Right renal pelvis (tissue), 4 donors: ENCODE data around the gene VMAC. TPM values are rescaled to one million over a fixed set of nuclear protein-coding genes. Genes with fewer than 3 reads are reported as not detected.

Experiments
- DNase-seq, 4 donors: peaks; one replicate each; pipeline ENCODE4 v3.0.0-alpha.2; 2013; ENCODE audit warnings: low read depth in 4 of 4, low spot score in 3 of 4, missing footprints in 1 of 4
- polyA plus RNA-seq, 4 donors: library from polyadenylated mRNA; unstranded; fragments of 120-200 nt; gene quantifications; one replicate each; pipeline ENCODE4 v1.2.1, GENCODE V29; 2013; ENCODE audit not compliant: insufficient read length in 4 of 4

VMAC gene
- polyA plus RNA-seq, 4 donors, result 5.1 to 6.7 (median 5.9) TPM

DNA sequence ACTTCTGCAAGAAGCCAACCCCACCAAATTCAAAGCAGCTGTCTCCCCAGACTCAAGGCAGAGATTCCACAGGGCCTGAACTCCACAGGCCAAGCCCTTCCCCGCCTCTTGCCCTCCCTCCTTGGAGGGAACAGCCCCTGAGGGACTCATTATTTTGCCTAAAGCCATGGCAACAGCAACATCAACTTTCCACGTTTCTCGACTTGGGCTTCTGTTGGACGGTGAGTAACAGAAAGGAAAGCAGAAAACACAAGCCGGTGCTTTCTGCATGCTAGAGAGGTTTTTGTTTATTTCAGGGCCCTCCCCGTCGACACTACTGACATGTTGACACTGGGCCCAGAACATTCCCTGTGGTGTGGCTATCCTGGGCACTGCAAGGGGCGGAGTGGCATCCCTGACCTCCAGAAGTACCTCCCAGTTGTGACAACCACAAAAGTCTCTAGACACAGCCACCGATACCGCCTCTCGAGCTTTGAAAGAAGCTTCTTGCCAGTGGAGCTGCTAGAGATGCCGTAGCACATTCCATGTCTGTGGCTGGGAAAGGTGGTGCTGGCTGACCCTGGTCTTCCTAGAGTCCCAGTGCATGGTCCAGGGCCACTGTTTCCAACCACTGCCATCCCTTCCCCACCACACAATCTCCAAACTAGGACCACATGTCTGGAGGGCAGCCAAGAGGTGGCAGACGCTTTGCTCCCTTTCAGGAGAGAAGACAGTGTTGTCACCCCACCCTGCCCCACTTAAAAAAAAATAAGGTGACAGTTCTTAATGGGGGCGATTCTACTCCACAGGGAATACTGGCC lies 22.2 kb downstream of the VMAC start:
- DNase-seq, result no peak

DNA sequence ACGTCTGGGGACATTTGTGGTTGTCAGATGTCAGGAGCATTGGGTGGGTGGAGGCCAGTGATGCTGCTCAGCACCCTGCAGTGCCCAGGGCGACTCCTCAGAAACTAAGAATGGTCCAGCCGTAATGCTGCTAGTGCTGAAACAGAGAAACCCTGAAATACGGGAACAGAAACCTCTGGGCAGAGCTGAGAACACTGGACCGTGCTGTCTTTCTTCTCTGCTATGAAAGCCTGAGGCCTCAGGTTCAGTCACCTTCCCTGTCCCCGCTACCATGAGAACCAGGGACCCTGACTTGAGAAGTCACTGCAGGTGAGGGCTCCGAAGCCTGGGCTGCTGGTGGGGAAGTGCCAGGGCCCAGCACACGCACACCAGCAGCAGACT lies 22.8 kb downstream of the VMAC start:
- DNase-seq, result no peak

DNA sequence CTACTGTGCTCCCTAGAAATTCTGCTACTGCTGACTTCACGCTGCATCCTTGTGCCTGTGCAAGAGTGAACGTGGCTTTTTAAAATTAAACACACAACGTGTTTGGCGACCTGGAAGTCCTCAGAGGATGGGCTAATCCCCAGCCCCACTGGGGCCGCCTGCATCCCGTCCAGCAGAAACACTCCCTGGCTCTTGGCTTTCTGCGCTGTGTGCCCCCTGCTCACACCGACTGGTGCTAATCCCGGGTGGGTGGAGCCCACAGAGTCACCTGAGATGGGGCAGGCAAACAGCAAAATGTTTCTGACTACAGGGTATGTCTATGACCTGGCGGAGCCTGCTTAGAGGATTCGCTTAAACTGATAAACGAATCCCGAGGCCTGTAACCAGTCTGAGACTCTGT lies 24.5 kb downstream of the VMAC start:
- DNase-seq, result no peak

DNA sequence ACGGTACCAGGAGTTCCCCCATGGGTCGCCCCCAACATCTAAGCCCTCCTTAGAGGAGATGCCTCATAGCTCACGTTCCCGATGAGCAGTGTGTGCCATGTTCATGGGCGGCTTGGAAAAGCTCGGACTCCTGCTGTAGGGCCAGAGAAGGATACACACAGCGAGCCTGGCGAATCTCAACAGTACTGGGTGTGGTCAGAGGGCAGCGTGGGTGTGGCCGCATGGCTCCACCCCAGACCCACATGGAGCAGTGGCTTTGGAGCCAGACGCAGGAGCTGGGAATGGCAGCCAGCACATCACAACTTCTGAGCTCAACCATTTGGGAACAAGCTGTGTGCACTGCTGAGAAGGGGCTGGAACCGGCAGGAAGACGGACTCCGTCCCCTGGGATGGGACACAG lies 25.0 kb downstream of the VMAC start:
- no peak for DNase-seq

DNA sequence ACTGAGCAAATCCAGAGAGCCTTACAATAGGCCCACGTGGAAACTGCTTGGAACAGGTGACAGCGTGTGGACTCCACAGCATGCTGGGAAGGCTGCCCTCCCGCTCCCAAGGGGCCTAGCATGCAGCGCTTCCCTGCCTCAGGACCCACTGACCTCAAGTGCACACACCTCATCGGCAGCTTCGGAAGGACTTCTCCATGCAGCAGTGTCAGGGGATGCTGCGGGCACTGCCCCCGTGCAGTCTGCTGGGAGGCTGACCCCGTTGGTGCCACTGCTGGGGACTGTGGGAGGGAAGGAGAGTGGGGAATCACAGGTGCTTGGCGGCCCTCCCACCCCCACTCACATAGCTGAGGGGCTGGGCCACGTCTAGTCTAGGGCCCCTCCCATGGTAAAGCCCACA lies 26.6 kb downstream of the VMAC start:
- DNase-seq, result no peak

DNA sequence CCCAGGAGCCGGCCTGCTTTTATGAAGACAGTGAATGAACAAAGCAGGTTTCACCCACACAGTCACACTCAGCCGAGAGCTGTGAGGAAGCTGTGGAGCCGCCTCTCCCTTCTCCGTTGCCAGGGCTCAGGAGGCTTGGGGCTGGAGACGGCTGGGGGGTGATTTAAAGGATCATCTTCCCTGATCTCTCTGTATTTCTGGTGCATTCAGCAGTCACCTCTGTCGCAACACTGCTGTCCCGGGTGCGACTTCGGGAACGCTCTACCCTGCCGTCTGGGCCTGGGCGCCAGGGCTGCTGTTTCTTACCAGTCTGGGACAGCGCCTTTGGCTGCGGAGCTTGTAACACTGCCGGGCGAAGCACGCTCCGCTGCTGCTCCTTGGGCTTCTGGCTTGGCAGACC lies 27.5 kb downstream of the VMAC start:
- DNase-seq, result no peak

DNA sequence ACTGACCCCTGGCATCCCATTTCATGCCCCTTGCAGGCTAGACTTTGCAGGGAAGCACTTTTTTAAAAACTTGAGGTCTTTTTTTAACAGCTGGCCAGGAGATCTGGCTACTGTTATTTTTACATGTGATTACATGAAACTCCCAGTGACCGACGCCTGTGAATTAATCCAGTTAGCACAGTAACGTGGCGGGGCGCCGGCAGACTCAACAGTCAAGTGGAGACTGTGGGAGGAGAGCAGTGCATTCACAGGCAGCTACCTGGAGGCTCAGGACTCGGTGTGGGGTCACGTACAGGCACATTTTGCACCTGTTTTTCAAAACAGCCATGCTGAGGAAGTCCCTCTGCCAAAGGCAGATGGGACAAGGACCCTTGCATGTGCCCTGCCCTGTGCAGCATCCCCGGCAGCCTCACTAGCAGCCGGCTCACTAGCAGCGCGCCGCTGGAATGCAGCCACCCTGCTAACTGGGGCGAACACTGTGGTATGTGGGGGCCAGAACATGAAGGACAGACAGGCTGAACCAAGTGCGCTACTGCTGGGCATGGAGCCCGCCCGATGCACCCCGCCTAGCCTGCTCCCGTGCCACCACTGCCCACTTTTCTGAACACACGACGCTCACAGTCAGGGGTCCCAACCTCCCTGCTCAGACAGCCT lies 28.1 kb downstream of the VMAC start:
- no peak for DNase-seq

DNA sequence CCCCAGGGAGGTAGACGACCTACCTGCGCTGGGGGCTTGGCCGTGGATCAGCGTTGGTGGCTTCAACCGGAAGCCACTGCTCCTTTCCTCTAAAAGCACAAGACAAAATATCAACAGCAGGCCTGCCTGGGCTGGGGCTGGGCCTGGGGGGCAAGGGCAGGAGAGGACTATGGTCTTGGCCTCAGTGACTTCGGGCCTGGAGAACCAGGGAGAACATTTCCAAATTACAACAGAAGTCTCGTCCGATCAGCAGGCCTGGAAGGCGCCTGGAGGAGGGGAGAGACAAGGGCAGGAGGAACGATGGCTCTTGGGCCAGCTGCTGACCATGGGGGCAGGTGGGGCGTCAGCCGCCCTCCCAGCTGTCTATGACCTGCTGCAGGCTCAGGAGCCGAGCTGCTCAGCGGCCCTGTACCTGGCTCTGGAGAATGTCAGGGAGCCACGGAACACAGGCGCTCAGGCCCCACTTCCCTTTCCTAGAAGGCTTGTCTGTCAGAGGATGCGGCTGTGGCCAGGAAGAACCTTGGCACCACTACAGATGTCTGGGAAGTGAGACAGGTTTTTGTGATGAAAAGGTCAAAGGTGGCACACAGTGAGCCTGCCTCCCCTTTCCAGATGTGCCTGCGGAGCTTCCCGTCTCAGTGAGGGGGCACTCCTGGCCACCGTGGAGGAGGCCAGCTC lies 28.9 kb downstream of the VMAC start:
- no peak for DNase-seq

DNA sequence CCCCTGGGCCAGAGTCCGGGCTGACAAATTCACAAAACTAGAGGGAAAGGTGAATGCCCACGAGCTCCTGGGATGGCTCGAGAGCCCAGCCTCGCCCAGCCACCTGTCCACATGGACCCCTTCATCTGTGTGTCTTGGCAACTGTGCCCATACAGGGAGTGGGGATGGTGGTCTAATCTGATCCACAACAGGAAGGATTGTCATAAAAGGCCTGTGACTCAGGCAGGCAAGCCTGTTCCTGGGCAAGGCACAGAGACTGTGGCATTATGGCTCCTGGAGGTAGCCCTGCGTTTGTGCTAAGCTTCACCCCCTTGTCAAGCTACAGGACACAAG lies 29.4 kb downstream of the VMAC start:
- no peak for DNase-seq

DNA sequence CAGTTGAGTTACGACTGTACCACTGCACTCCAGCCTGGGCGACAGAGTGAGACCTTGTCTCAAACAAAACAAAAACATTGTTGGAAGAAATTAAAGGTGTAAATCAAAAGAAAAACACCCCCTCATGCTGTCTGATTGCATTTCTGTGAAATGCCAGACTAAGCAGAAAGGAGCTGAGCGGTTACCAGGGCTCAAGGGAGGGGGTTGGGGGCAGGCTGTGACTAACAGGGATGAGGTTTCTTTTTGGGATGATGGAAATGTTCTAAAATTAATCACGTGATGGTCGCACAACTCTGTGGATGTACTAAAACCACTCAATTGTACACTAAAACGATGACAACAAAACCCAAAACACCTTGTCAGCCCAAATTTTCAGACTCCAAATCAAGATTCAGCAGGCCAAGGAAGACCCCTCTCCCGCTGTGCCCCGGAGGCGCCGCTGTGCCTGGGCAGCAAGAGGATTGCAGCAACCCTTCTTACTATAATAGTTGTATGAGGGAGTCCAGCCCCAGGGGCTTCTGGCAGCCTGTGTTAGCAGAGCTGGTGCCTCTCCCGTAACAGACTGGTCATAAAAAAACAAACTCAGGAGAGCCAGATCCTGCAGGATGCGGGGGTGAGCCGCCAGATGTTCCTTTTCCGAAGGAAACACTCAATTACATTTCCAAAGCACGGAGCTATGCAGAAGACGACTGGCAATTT lies 30.3 kb downstream of the VMAC start:
- DNase-seq, result no peak

DNA sequence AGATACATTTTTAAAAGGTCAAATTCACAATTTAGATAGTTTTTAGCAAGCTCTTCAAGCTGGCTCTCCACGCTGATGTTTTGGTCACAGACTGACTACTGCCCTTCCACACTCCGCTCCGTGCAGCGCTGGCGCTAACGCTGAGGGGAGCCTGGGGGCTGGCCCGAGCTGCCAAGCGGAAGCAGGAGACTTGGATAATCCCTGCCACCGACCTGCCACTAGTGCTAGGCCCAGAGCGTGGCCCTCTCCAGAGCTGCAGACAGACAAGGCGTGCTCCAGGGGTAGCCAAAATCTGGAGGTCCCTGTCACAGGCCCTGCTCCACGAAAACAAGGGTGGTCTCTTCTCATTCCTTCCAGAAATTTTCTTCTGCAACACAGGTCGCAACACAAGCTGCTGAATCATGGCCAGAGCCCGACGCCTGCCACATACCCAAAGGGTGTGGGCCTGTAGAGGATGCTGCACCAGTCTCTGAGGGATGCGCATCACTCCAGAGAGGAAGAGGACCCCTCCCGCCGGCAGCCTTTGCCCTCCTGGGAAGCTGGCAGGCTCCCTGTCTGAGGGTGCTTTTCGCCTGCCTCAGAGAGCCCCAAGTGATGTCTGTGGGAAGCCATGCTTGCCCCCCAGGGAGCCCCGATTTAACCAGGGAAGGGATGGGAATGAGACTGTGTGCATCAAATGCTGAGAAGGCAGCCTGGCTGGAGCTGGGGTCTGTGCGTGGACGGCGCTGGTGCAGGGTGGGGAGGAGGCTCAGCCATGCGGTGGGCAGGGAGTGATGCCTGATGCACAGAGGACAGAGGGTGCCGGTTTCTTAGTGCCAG lies 31.0 kb downstream of the VMAC start:
- DNase-seq, result no peak

DNA sequence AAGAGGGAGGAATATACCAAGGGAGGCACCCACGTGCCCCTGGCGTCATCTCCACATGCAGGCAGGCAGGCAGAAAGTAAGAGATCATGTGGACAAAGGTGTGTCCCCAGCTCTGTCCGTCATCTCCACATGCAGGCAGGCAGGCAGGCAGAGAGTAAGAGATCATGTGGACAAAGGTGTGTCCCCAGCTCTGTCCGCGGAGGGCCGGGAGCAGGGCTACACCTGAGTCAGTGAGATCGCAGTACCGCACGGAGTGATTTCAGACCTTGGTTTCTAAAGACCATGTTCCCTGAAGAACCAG lies 31.6 kb downstream of the VMAC start:
- no peak for DNase-seq

DNA sequence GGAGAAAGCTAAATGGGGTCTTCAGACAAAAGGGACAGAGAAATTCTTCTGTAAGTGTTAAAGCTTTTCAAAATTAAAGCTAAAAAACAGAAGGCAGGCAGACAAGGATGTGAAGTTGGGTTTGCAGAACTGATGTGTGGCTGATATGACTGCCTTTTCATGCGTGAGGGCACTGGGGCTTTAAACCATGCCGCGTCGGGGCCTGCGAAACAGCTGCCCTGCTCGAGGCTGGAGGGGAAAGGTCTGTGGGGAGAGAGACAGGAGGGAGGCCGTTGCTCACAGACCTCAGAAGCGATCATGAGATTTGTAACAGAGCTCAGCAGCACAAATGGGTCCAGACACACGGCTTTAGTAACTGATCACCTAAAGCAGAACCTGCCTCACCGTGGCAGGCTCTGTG lies 32.9 kb downstream of the VMAC start:
- no peak for DNase-seq

DNA sequence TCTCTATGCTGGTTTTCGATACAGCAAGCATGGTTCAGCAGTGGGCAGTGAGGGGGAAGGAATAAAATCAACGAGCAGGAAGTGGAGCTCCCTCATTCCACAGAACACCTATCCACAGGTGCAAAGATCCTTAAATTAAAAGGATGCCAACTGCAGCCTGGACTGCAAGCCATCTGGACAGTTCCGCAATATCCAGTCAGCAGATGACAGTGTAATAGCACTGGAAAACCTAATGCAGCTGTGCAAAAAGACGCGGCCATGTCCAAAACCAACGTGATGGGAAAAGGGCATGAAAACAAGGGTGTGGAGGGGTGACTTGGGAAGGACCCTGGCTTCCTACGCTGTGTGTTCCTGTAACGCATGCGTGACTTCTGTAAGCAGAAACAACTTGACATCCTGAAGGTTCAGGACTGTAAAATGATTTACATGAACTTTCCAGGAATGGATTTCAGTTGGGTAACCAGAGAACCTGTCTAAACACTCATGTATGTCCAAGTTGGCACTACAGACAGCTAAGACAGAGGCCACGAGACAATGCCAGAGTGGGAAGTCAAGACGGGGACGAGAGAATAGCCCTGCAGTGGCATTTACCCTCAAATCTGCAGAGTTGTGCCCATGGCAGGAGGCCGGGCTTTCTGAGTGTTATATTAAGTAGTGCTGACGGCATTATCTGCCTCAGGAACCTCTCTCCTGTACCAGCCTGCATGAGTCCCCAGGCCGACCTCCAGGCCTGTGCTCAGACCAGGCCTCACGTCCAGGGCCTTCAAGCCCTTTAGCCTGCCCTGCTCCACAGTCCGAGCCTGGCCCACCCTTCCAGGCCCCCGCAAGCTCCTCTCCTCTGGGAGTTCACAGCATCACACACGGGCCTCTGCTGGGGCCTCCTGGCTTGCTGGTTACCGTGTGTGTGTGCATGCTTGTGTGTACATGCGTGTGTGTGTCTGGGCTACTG lies 35.9 kb downstream of the VMAC start:
- no peak for DNase-seq

DNA sequence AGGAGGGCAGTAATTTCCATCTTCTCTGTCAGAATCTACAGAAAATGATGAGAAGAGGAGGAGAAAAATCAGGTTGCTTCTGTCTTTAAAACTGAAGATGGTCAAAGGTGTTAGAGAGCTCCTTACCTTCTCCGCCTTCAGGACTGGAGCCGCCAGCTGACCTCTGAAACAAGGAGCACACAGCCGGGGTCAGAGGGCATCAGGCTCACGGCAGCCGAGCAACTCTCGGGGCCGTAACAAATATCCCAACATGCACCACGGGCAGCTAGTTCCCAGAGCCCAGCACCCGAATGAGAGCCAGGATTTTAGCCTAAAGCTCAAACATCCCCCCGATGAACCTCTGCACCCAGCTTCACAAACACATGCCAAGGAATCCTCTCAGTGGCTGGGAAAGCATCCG lies 37.0 kb downstream of the VMAC start:
- no peak for DNase-seq

DNA sequence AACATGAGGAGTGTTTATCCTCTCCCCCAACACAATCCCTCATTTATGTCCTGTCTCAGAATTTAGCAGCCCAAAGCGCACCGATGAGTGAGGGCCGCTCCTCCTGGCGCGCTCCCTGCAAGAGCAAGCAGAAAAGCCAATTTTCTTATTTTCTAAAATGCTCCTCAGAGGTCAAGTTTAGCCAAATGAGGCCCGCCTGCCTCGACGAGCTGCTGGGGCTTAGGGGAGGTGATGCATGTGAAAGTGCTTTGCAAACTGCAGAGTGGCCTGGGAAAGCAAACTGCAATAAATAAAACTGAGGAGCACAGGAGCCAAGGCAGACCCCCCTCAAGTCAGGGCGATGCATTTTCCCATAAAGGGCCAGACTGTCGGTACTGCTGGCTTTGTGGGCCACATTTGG lies 38.4 kb downstream of the VMAC start:
- no peak for DNase-seq

DNA sequence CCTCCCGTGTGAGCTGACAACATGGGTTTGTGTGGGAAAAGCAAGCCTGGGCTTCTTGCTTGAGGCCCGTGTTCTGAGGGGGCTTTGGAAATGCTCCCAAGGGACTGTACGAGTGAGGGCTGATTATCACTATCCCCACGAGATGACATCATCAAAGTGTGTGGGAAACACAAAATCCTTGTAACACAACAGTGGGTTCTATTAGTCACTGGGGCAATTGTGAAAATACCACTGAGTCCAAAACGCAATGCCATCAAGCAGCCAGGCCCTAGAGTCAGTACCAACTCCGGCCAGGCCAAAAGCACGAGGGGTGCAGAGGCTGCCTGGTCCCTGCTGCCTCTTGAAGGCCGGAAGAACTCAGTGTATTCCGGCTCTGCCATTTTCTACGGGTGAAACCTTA lies 39.0 kb downstream of the VMAC start:
- no peak for DNase-seq

DNA sequence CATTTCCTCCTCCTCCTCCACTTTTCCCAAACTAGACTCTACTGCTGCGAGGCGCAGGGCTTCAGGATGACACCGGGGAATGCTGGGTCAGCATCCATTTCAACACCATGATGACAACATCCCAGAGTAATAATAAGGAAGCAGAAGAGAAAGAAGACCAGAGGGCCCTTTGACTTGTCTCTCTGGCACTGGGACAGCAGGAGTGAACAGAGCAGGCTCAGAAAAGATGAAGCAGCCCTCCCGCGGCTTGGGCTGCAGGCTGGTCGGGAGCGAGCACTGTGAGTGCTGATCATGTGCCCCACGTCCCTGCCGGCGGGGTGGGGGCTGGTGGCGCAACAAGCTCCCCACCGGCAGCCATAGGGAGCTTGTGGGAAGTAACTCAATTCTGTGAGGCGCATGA lies 42.8 kb downstream of the VMAC start:
- no peak for DNase-seq

DNA sequence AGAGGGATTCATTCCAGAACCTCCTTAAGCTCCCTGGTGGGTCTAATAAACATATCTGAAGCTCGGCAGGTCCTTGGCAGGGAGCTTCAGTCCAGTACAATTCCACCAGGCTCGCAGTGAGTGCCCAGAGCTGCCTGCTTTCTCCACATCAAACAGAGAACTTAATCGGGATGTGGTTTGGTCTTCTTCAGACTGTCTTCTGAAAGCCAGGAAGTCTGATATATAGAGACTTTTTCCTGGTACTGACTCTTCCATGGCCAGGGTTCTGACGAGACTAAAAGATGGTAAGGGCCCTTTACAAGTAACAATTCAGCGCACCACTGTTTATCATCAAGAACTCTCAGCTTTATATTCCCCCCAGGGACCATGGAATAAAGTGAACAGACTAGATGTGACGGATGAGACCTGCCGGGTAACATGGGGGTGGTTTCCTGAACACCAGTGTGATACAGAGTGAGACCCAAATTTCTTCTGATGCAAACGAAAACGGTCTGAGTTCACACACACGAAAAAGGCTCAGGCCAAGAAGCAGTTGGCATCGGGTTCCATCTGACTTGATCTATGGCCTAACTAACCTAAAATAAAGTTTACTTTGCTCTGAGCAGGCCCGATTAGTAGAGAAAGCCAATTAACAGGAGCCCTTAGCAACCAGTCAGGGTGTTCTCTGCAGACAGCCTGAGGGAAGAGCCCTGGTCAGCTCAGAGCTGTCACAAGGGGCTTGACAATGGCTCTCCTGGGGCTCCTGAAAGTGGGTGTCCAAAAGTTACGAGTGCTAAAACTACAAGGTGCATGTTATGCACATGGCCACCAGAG lies 44.3 kb downstream of the VMAC start:
- DNase-seq, result no peak
